A549 (cell line): ENCODE results near the gene THEMIS. TPM values are rescaled to one million over a fixed set of nuclear protein-coding genes. Genes with fewer than 3 reads are reported as not detected.
A peak's percentile ranks its signal among the peaks of the same experiment; 100 is the strongest.

Experiments used
- ATAC-seq, 2 experiments: fragments of 200-7000 bp in 1 of 2; fragments of >200 bp in 1 of 2; cut with Nextera tagmentation in 1 of 2; cut with Tn5 transposase in 1 of 2; 3 replicates each; pipeline versions ENCODE4 v1.8.0 to v1.9.1; 2018 to 2020; ENCODE audit warnings: mild to moderate bottlenecking in 1 of 2, moderate library complexity in 1 of 2
- CTCF ChIA-PET: fragments of 300-600 bp; sonication (Branson Sonifier 250); formaldehyde crosslinking; extraction: SDS; loops from one replicate; lab custom pipeline; 2021; ENCODE audit warnings: antibody characterized with exemption, inconsistent platforms; lab: Yijun Ruan, JAX
- POLR2A ChIA-PET: fragments of 350-600 bp; formaldehyde crosslinking; extraction: SDS; loops from one replicate; lab custom pipeline; 2021; ENCODE audit warnings: antibody characterized with exemption, inconsistent platforms; lab: Yijun Ruan, JAX
- DNase-seq, 2 experiments: peaks; one replicate each; pipeline versions ENCODE4 v3.0.0 to v3.0.0-alpha.2; 2011 to 2016; ENCODE audit warnings: low read depth in 1 of 2, low spot score in 1 of 2
- FAIRE-seq: peaks from 2 replicates; lab custom pipeline; 2011; peaks lifted over from hg19 to GRCh38; lab: Jason Lieb, UNC
- H3K27ac ChIP-seq, 2 experiments: fragments of >200 bp; sonication (Bioruptor Twin); formaldehyde crosslinking; 3 replicates each; pipeline ENCODE4 v1.5.1; 2016 to 2017
- H3K4me1 ChIP-seq: fragments of >200 bp; sonication (Bioruptor Twin); formaldehyde crosslinking; 3 replicates; pipeline ENCODE4 v1.6.1; 2016
- H3K4me2 ChIP-seq: fragments of >200 bp; sonication (Bioruptor Twin); formaldehyde crosslinking; 3 replicates; pipeline ENCODE4 v1.6.1; 2016
- H3K4me3 ChIP-seq: fragments of >200 bp; sonication (Bioruptor Twin); formaldehyde crosslinking; 3 replicates; pipeline ENCODE4 v1.5.1; 2016
- H3K9me3 ChIP-seq: fragments of >200 bp; sonication (Bioruptor Twin); formaldehyde crosslinking; 3 replicates; pipeline ENCODE4 v1.6.1; 2016
- ATOH8 ChIP-seq: fragments of 250-450 bp; sonication (Bioruptor Pico); IDR thresholded peaks from 2 replicates; pipeline ENCODE4 v1.5.0; 2020; ENCODE audit warnings: low read depth, mild to moderate bottlenecking, moderate library complexity
- BHLHE40 ChIP-seq: IDR thresholded peaks from 2 replicates; pipeline ENCODE4 v1.6.1; 2012; ENCODE audit warnings: low read depth, low read length, inconsistent platforms
- CBX2 ChIP-seq: fragments of 200-600 bp; sonication (generic); IDR thresholded peaks from 2 replicates; pipeline ENCODE4 v1.6.1; 2016; ENCODE audit warnings: low read depth, mild to moderate bottlenecking, borderline replicate concordance
- EHF ChIP-seq: fragments of 250-450 bp; sonication (Bioruptor Pico); IDR thresholded peaks from 2 replicates; pipeline ENCODE4 v1.5.0; 2020; ENCODE audit warnings: mild to moderate bottlenecking
- ESRRA ChIP-seq: fragments of 150-350 bp; IDR thresholded peaks from 2 replicates; pipeline ENCODE4 v1.6.1; 2014; ENCODE audit warnings: mild to moderate bottlenecking, low read length, borderline replicate concordance
- FOSL2 ChIP-seq, 2 experiments: fragments of 450-650 bp in 1 of 2; fragments of >200 bp in 1 of 2; sonication (Bioruptor Twin) in 1 of 2; formaldehyde crosslinking; IDR thresholded peaks; 2 replicates each; pipeline versions ENCODE4 v1.5.0 to v1.6.1; 2016 to 2020; ENCODE audit warnings: mild to moderate bottlenecking in 1 of 2, moderate library complexity in 1 of 2
- HDAC2 ChIP-seq: fragments of 200-600 bp; sonication (generic); IDR thresholded peaks from 2 replicates; pipeline ENCODE4 v1.6.1; 2016
- HEYL ChIP-seq: fragments of 250-450 bp; sonication (Bioruptor Pico); IDR thresholded peaks from 2 replicates; pipeline ENCODE4 v1.8.0; 2021; ENCODE audit warnings: mild to moderate bottlenecking, moderate library complexity
- HOXB13 ChIP-seq: fragments of 250-450 bp; sonication (Bioruptor Pico); IDR thresholded peaks from 2 replicates; pipeline ENCODE4 v1.5.0; 2020; ENCODE audit warnings: low read depth, mild to moderate bottlenecking, moderate library complexity
- HOXB5 ChIP-seq: fragments of 250-450 bp; sonication (Bioruptor Pico); IDR thresholded peaks from 2 replicates; pipeline ENCODE4 v1.5.0; 2020; ENCODE audit warnings: mild to moderate bottlenecking, moderate library complexity
- JUN ChIP-seq, 2 experiments: fragments of >200 bp; sonication (Bioruptor Twin); formaldehyde crosslinking; IDR thresholded peaks; 2 replicates in 1 of 2; 3 replicates in 1 of 2; pipeline ENCODE4 v1.6.1; 2016 to 2017
- KDM5A ChIP-seq: fragments of 200-600 bp; sonication (generic); IDR thresholded peaks from 2 replicates; pipeline ENCODE4 v1.6.1; 2016; ENCODE audit warnings: antibody characterized with exemption, mild to moderate bottlenecking
- MAFK ChIP-seq: fragments of 450-650 bp; IDR thresholded peaks from 2 replicates; pipeline ENCODE4 v1.6.1; 2014; ENCODE audit not compliant: partially characterized antibody
- MAX ChIP-seq: IDR thresholded peaks from 2 replicates; pipeline ENCODE4 v1.6.1; 2012
- MYC ChIP-seq: IDR thresholded peaks from 2 replicates; pipeline ENCODE4 v1.6.1; 2012; ENCODE audit warnings: mild to moderate bottlenecking, inconsistent platforms, low read length, improper control_type of control experiment, borderline replicate concordance
- PHF8 ChIP-seq: fragments of 200-600 bp; sonication (generic); IDR thresholded peaks from 2 replicates; pipeline ENCODE4 v1.6.1; 2016; ENCODE audit warnings: low read depth, mild to moderate bottlenecking, antibody characterized with exemption, moderate library complexity, borderline replicate concordance
- POLR2A ChIP-seq: IDR thresholded peaks from 2 replicates; pipeline ENCODE4 v1.6.1; 2012; ENCODE audit warnings: mild to moderate bottlenecking, low read length
- RFX5 ChIP-seq: fragments of 450-650 bp; IDR thresholded peaks from 2 replicates; pipeline ENCODE4 v1.7.1; 2014; ENCODE audit warnings: antibody characterized with exemption, mild to moderate bottlenecking, moderate library complexity
- SREBF2 ChIP-seq: fragments of 450-650 bp; IDR thresholded peaks from 2 replicates; pipeline ENCODE4 v1.6.1; 2014; ENCODE audit warnings: mild to moderate bottlenecking, moderate library complexity
- TP53 ChIP-seq: fragments of 250-450 bp; sonication (Bioruptor Pico); IDR thresholded peaks from 2 replicates; pipeline ENCODE4 v1.5.0; 2021; ENCODE audit warnings: mild to moderate bottlenecking, moderate library complexity
- ZC3H11A ChIP-seq: fragments of 450-650 bp; IDR thresholded peaks from 2 replicates; pipeline ENCODE4 v1.6.1; 2014; ENCODE audit warnings: antibody characterized with exemption, mild to moderate bottlenecking
- ZFP36 ChIP-seq: fragments of 450-650 bp; IDR thresholded peaks from 2 replicates; pipeline ENCODE4 v1.6.1; 2014; ENCODE audit warnings: borderline replicate concordance; ENCODE audit not compliant: partially characterized antibody
- ZNF302 ChIP-seq: fragments of 250-450 bp; sonication (Bioruptor Pico); IDR thresholded peaks from 2 replicates; pipeline ENCODE4 v1.9.0; 2021; ENCODE audit warnings: inconsistent platforms, mild to moderate bottlenecking, moderate library complexity
- ZSCAN20 ChIP-seq: fragments of 250-450 bp; sonication (Bioruptor Pico); IDR thresholded peaks from 2 replicates; pipeline ENCODE4 v1.8.0; 2022; ENCODE audit warnings: mild to moderate bottlenecking, moderate library complexity
- WGBS: methylation state at CpG from one replicate; pipeline ENCODE4 v1.1.6; 2017; ENCODE audit errors: missing lambda C conversion rate; 5-methylcytosine and 5-hydroxymethylcytosine counted together
- polyA minus RNA-seq: library from RNA; depleted of rRNA, polyadenylated mRNA; stranded (reverse); fragments of >200 nt; gene quantifications from 2 replicates; pipeline ENCODE4 v1.2.3, GENCODE V29; 2011; rRNA and poly(A)+ RNA removed
- polyA plus RNA-seq, 4 experiments: library from polyadenylated mRNA; depleted of rRNA in 3 of 4; stranded (reverse); fragments of >200 nt; fragmentation: RNase III in 1 of 4; extraction: RNeasy Plus Mini Kit Qiagen cat#74134 plus additional on column Dnase treatment in 1 of 4; gene quantifications; 2 replicates in 3 of 4; 3 replicates in 1 of 4; pipeline ENCODE4 v1.2.3, GENCODE V29; 2011 to 2017
- TF ChIP-seq, protein P1 (sequence below): fragments of 450-650 bp; IDR thresholded peaks from 2 replicates; pipeline ENCODE4 v1.6.1; 2014; ENCODE audit warnings: antibody characterized with exemption

The THEMIS gene
- polyA plus RNA-seq (2011; rRNA removed) (not detected in 2 replicates), polyA plus RNA-seq (2017; fragmentation: RNase III; extraction: RNeasy Plus Mini Kit Qiagen cat#74134 plus additional on column Dnase treatment) (not detected in 3 replicates), polyA minus RNA-seq (not detected in 2 replicates)
- not detected in 2 replicates for polyA plus RNA-seq (2012; cell fraction: cytosol; rRNA removed)
- not detected in 2 replicates for polyA plus RNA-seq (2012; cell fraction: nucleus; rRNA removed)

GRCh38 chr6:127900935-127901334 is at the start of gene THEMIS:
THEMIS (minus strand) TSS chr6:127901058; CDS start chr6:127900932, 126 bp downstream.
- ChIA-PET POLR2A (no interaction called here), CTCF (no interaction called here)
- no peaks in the 10 kb centered on the region for H3K9me3 ChIP-seq
- ATAC-seq (no peak), DNase-seq (no peak), FAIRE-seq (no peak)
- TF ChIP-seq SREBF2 (no peak), ZC3H11A (no peak), PHF8 (no peak), ESRRA (no peak), ZFP36 (no peak), EHF (CRISPR knock-in tag) (no peak), BHLHE40 (no peak), TP53 (CRISPR knock-in tag) (no peak), CBX2 (no peak), HOXB5 (CRISPR knock-in tag) (no peak), HDAC2 (no peak), ATOH8 (CRISPR knock-in tag) (no peak), POLR2A (no peak), JUN (IDR thresholded peaks at IDR 0.05) (no peak), MYC (no peak), HOXB13 (no peak), ZNF302 (CRISPR knock-in tag) (no peak)
- TF ChIP-seq, protein P1, sequence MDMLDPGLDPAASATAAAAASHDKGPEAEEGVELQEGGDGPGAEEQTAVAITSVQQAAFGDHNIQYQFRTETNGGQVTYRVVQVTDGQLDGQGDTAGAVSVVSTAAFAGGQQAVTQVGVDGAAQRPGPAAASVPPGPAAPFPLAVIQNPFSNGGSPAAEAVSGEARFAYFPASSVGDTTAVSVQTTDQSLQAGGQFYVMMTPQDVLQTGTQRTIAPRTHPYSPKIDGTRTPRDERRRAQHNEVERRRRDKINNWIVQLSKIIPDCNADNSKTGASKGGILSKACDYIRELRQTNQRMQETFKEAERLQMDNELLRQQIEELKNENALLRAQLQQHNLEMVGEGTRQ, result no peak
- no peak within 1 kb of the TSS for H3K4me2 ChIP-seq
- no peak within 1 kb of the TSS for H3K4me3 ChIP-seq
- H3K27ac ChIP-seq, result no peak within 1 kb of the TSS
- 88% methylated on average over 2 of the region's 2 CpGs for WGBS
- H3K4me1 ChIP-seq, result no peaks in the 10 kb centered on the region

DNA sequence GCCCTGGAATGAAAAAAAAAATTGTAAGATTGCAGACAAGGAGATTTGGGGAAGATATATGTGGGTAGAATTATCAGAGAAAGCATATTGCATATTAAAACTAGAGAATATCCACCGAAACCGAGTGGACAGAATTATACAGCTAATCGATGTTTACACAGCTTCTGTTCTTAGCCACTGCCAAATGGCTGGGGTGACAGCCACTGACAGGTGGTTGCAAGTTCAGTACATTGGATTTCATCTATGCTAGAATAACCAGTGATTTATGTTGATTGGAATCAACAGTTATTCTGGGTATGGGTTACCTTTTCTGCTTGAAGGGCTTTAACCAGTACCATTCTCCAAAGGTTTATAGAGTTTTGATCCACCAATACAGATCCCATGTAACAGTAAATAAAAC is 48.4 kb upstream of the THEMIS start:
- no peak for TF ChIP-seq HDAC2
- no peak for TF ChIP-seq SREBF2
- TF ChIP-seq HEYL (CRISPR knock-in tag), result no peak
- TF ChIP-seq RFX5, result no peak
- TF ChIP-seq HOXB13, result no peak
- TF ChIP-seq MAX, result no peak
- no peak for TF ChIP-seq ZSCAN20 (CRISPR knock-in tag)
- TF ChIP-seq KDM5A, result no peak
- TF ChIP-seq ZFP36, result no peak
- TF ChIP-seq HOXB5 (CRISPR knock-in tag), result no peak
- CTCF ChIA-PET, result no interaction called here
- Histone ChIP-seq H3K27ac (no peak overlapping the region), H3K4me2 (no peak overlapping the region), H3K9me3 (no peaks in the 10 kb centered on the region), H3K4me1 (no peaks in the 10 kb centered on the region), H3K4me3 (no peak overlapping the region)
- POLR2A ChIA-PET, result no interaction called here
- DNase-seq, result no peak
- FAIRE-seq, result no peak
- ATAC-seq, result no peak
- 24% methylated on average over 3 of the region's 3 CpGs for WGBS

DNA sequence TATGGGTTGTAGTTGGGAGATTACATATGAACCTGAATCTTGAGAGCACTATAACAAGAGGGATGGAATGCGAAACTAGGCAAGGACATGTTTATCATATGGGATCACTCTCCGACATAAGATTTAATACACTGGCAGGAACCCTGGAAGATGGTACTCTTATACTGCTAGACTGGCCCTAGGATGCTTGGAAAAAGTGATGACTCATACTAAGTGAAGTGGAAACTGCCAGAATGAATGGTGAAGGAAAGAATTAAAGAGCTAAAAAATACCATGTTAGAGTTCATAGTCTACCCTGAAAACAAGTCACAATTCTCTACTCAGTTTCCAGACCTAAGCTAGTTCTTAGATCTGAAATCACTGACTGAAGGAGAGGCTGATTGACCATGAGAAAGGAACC is 45.5 kb upstream of the THEMIS start:
- H3K4me3 ChIP-seq, result no peak overlapping the region
- ATAC-seq (no peak), DNase-seq (no peak), FAIRE-seq (no peak)
- no peaks in the 10 kb centered on the region for H3K9me3 ChIP-seq
- H3K4me2 ChIP-seq, result no peak overlapping the region
- POLR2A ChIA-PET, result no interaction called here
- CTCF ChIA-PET, result no interaction called here
- no peak overlapping the region for H3K27ac ChIP-seq
- H3K4me1 ChIP-seq, result no peaks in the 10 kb centered on the region
- TF ChIP-seq FOSL2 (IDR thresholded peaks at IDR 0.05) (no peak), FOSL2 (CRISPR knock-in tag; IDR thresholded peaks at IDR 0.05) (0 out of 2 replicates have a peak, but pooled peaks have one; percentile 25), PHF8 (no peak), MAFK (peak; percentile 38)
- 91% methylated on average over 2 of the region's 2 CpGs for WGBS
